Measurements from ENCODE around the gene ARL16. TPM values are rescaled to one million over a fixed set of nuclear protein-coding genes. Genes with fewer than 3 reads are reported as not detected.
"Not testable (repeated sequence)": the region's sequence is repeated elsewhere in the genome, so short reads cannot be mapped to it uniquely, and the experiment has no call there.

Gene ARL16
- total RNA-seq, 2 experiments from 2014 or later, result 17.9 to 19.2 TPM

GRCh38 chr17:81691196-81691595 lies 7.6 kb upstream of the ARL16 start:
- DNase-seq, result no peak
- H3K27ac Mint-ChIP-seq, result no peak overlapping the region
- no peaks in the 10 kb centered on the region for H3K9me3 Mint-ChIP-seq
- H3K36me3 Mint-ChIP-seq, result peaks cover 18% of the 10 kb centered on the region
- no peaks in the 10 kb centered on the region for H3K27me3 Mint-ChIP-seq
- H3K4me1 Mint-ChIP-seq, result peaks cover 2% of the 10 kb centered on the region
- no peak overlapping the region for H3K4me3 Mint-ChIP-seq

- H3K27ac Mint-ChIP-seq, result no peak overlapping the region
- no peaks in the 10 kb centered on the region for H3K9me3 Mint-ChIP-seq
- no peak overlapping the region for H3K4me3 Mint-ChIP-seq
- no peak for DNase-seq
- H3K4me1 Mint-ChIP-seq, result peaks cover 6% of the 10 kb centered on the region
- H3K27me3 Mint-ChIP-seq, result no peaks in the 10 kb centered on the region
- peaks cover 19% of the 10 kb centered on the region for H3K36me3 Mint-ChIP-seq
Measured at GRCh38 chr17:81690549-81690948, 7.0 kb upstream of the ARL16 start.

GRCh38 chr17:81690066-81690465 lies 6.5 kb upstream of the ARL16 start:
- H3K27ac Mint-ChIP-seq, result no peak overlapping the region

GRCh38 chr17:81688616-81689015 lies 5.0 kb upstream of the ARL16 start:
- DNase-seq, result no peak
- Mint-ChIP-seq H3K36me3 (peaks cover 25% of the 10 kb centered on the region), H3K27me3 (no peaks in the 10 kb centered on the region), H3K27ac (no peak overlapping the region), H3K9me3 (no peaks in the 10 kb centered on the region), H3K4me3 (no peak overlapping the region), H3K4me1 (peaks cover 17% of the 10 kb centered on the region)

More at GRCh38 chr17:81690066-81690465, 6.5 kb upstream of the ARL16 start:
- DNase-seq, result no peak
- no peaks in the 10 kb centered on the region for H3K27me3 Mint-ChIP-seq
- H3K9me3 Mint-ChIP-seq, result no peaks in the 10 kb centered on the region
- peaks cover 19% of the 10 kb centered on the region for H3K36me3 Mint-ChIP-seq
- H3K4me1 Mint-ChIP-seq, result peaks cover 10% of the 10 kb centered on the region
- H3K4me3 Mint-ChIP-seq, result no peak overlapping the region

- Mint-ChIP-seq H3K4me1 (peaks cover 17% of the 10 kb centered on the region), H3K27me3 (no peaks in the 10 kb centered on the region), H3K9me3 (no peaks in the 10 kb centered on the region), H3K27ac (no peak overlapping the region), H3K36me3 (peaks cover 25% of the 10 kb centered on the region), H3K4me3 (no peak overlapping the region)
- DNase-seq, result no peak
Measured at GRCh38 chr17:81687770-81688541, 4.4 kb upstream of the ARL16 start.

- H3K27ac Mint-ChIP-seq, result no peak overlapping the region
- H3K27me3 Mint-ChIP-seq, result no peaks in the 10 kb centered on the region
- DNase-seq, result no peak
- H3K36me3 Mint-ChIP-seq, result peaks cover 26% of the 10 kb centered on the region
- no peak overlapping the region for H3K4me3 Mint-ChIP-seq
- H3K4me1 Mint-ChIP-seq, result peaks cover 23% of the 10 kb centered on the region
- no peaks in the 10 kb centered on the region for H3K9me3 Mint-ChIP-seq
Measured at GRCh38 chr17:81686614-81687013, 3.0 kb upstream of the ARL16 start.

GRCh38 chr17:81685108-81685507 lies 1.5 kb upstream of the ARL16 start:
- H3K36me3 Mint-ChIP-seq, result peaks cover 29% of the 10 kb centered on the region
- peaks cover 23% of the 10 kb centered on the region for H3K4me1 Mint-ChIP-seq
- H3K27me3 Mint-ChIP-seq, result no peaks in the 10 kb centered on the region
- no peaks in the 10 kb centered on the region for H3K9me3 Mint-ChIP-seq
- peak overlapping the region; percentile 92 for H3K4me3 Mint-ChIP-seq
- peak; percentile 58 for DNase-seq
- peak overlapping the region; percentile 83 for H3K27ac Mint-ChIP-seq

GRCh38 chr17:81684442-81684911 lies 880 bp upstream of the ARL16 start:
- Mint-ChIP-seq H3K36me3 (peaks cover 27% of the 10 kb centered on the region), H3K4me3 (peak overlapping the region; percentile 92), H3K27me3 (no peaks in the 10 kb centered on the region), H3K9me3 (no peaks in the 10 kb centered on the region), H3K27ac (peak overlapping the region; percentile 83), H3K4me1 (peaks cover 23% of the 10 kb centered on the region)
- DNase-seq, result no peak

- no peaks in the 10 kb centered on the region for H3K9me3 Mint-ChIP-seq
- peak overlapping the region; percentile 80 for H3K27ac Mint-ChIP-seq
- peaks cover 21% of the 10 kb centered on the region for H3K36me3 Mint-ChIP-seq
- H3K27me3 Mint-ChIP-seq, result no peaks in the 10 kb centered on the region
- H3K4me1 Mint-ChIP-seq, result peaks cover 23% of the 10 kb centered on the region
- DNase-seq, result no peak
- peak overlapping the region; percentile 90 for H3K4me3 Mint-ChIP-seq
Measured at GRCh38 chr17:81683208-81683583, 401 bp downstream of the ARL16 start.

- Mint-ChIP-seq H3K27me3 (no peaks in the 10 kb centered on the region), H3K4me3 (peak overlapping the region; percentile 90), H3K9me3 (no peaks in the 10 kb centered on the region), H3K27ac (peak overlapping the region; percentile 80), H3K36me3 (peaks cover 18% of the 10 kb centered on the region), H3K4me1 (peaks cover 23% of the 10 kb centered on the region)
- DNase-seq, result no peak
Measured at GRCh38 chr17:81682565-81683207, 911 bp downstream of the ARL16 start.

- Mint-ChIP-seq H3K9me3 (no peaks in the 10 kb centered on the region), H3K27me3 (no peaks in the 10 kb centered on the region), H3K36me3 (peaks cover 14% of the 10 kb centered on the region), H3K4me1 (peaks cover 23% of the 10 kb centered on the region), H3K27ac (no peak overlapping the region), H3K4me3 (peak overlapping the region; percentile 90)
- no peak for DNase-seq
Measured at GRCh38 chr17:81681672-81682071, 1.9 kb downstream of the ARL16 start.

GRCh38 chr17:81680150-81680549 lies 3.4 kb downstream of the ARL16 start:
- no peak overlapping the region for H3K4me3 Mint-ChIP-seq
- H3K36me3 Mint-ChIP-seq, result peaks cover 10% of the 10 kb centered on the region
- H3K4me1 Mint-ChIP-seq, result peaks cover 13% of the 10 kb centered on the region
- no peak for DNase-seq
- H3K9me3 Mint-ChIP-seq, result no peaks in the 10 kb centered on the region
- H3K27me3 Mint-ChIP-seq, result no peaks in the 10 kb centered on the region
- H3K27ac Mint-ChIP-seq, result no peak overlapping the region

- Mint-ChIP-seq H3K36me3 (peaks cover 15% of the 10 kb centered on the region), H3K27ac (no peak overlapping the region), H3K27me3 (no peaks in the 10 kb centered on the region)
Measured at GRCh38 chr17:81676906-81677305, 6.7 kb downstream of the ARL16 start.

GRCh38 chr17:81675515-81676221 lies 7.9 kb downstream of the ARL16 start:
- DNase-seq, result peak; percentile 22
- not testable (repeated sequence) for H3K27ac Mint-ChIP-seq, H3K9me3 Mint-ChIP-seq, H3K27me3 Mint-ChIP-seq, H3K4me3 Mint-ChIP-seq, H3K4me1 Mint-ChIP-seq
- peaks cover 13% of the 10 kb centered on the region for H3K36me3 Mint-ChIP-seq

More at GRCh38 chr17:81676906-81677305, 6.7 kb downstream of the ARL16 start:
- Mint-ChIP-seq H3K4me3 (no peak overlapping the region), H3K4me1 (no peaks in the 10 kb centered on the region), H3K9me3 (no peaks in the 10 kb centered on the region)
- no peak for DNase-seq

GRCh38 chr17:81673561-81674258 lies 9.9 kb downstream of the ARL16 start:
- no peak for DNase-seq
- peaks cover 2% of the 10 kb centered on the region for H3K4me1 Mint-ChIP-seq
- H3K36me3 Mint-ChIP-seq, result peaks cover 24% of the 10 kb centered on the region
- H3K4me3 Mint-ChIP-seq, result no peak overlapping the region
- no peaks in the 10 kb centered on the region for H3K27me3 Mint-ChIP-seq
- H3K27ac Mint-ChIP-seq, result no peak overlapping the region
- H3K9me3 Mint-ChIP-seq, result no peaks in the 10 kb centered on the region
